MM.1S (cell line): ENCODE data around the gene SERPINA10.

Experiments
- CTCF ChIP-seq: fragments of 300-600 bp; sonication (generic); IDR thresholded peaks from 2 replicates; pipeline ENCODE4 v1.5.1; 2016; ENCODE audit warnings: antibody characterized with exemption, low read length, mixed read lengths
- EZH2 ChIP-seq: fragments of 300-600 bp; sonication (generic); optimal IDR thresholded peaks from 2 replicates; pipeline ENCODE3; 2017; ENCODE audit warnings: low read depth, mild to moderate bottlenecking, antibody characterized with exemption, low read length, mixed read lengths
- EZH2phosphoT487 ChIP-seq: fragments of 300-600 bp; sonication (generic); IDR thresholded peaks from 2 replicates; pipeline ENCODE4 v1.6.1; 2018; ENCODE audit warnings: antibody characterized with exemption, low read length

- TF ChIP-seq CTCF (no peak), EZH2 (no peak), EZH2phosphoT487 (no peak)
Observed at GRCh38 chr14:94285158-94285557, 7.9 kb downstream of the SERPINA10 start.
